GM21447 (cell line): ENCODE results near the gene FLT3LG.
A peak's percentile ranks its signal among the peaks of the same experiment; 100 is the strongest.

Experiments used
- ATAC-seq: cut with Tn5 transposase; IDR thresholded peaks from one replicate; pipeline ENCODE4 v1.9.1; 2021; ENCODE audit not compliant: unreplicated experiment

Gene FLT3LG

GRCh38 chr19:49507803-49508494, 33.9 kb downstream of the FLT3LG start:
- no peak for ATAC-seq

GRCh38 chr19:49512970-49513745, 39.1 kb downstream of the FLT3LG start:
- no peak for ATAC-seq

- no peak for ATAC-seq
Observed at GRCh38 chr19:49513746-49514118, 39.7 kb downstream of the FLT3LG start.

- ATAC-seq: no peak
Observed at GRCh38 chr19:49514151-49514550, 40.1 kb downstream of the FLT3LG start.

- ATAC-seq: no peak
Observed at GRCh38 chr19:49515767-49516166, 41.8 kb downstream of the FLT3LG start.

- no peak for ATAC-seq
Observed at GRCh38 chr19:49518033-49518432, 44.0 kb downstream of the FLT3LG start.

GRCh38 chr19:49520705-49521319, 46.8 kb downstream of the FLT3LG start:
- ATAC-seq: no peak

GRCh38 chr19:49524812-49525455, 50.9 kb downstream of the FLT3LG start:
- no peak for ATAC-seq

- no peak for ATAC-seq
Observed at GRCh38 chr19:49528211-49528771, 54.3 kb downstream of the FLT3LG start.

- no peak for ATAC-seq
Observed at GRCh38 chr19:49530708-49531107, 56.7 kb downstream of the FLT3LG start.

GRCh38 chr19:49533551-49534488, 59.8 kb downstream of the FLT3LG start:
- peak; percentile 57 for ATAC-seq

- ATAC-seq: no peak
Observed at GRCh38 chr19:49534632-49535385, 60.8 kb downstream of the FLT3LG start.
